OCI-M2 (cell line): Measurements from ENCODE around the gene CTTNBP2.

Experiments used
- DNase-seq: peaks from one replicate; lab custom pipeline; 2025; ENCODE audit not compliant: unreplicated experiment; lab: John Stamatoyannopoulos, UW

CTTNBP2 gene

DNA sequence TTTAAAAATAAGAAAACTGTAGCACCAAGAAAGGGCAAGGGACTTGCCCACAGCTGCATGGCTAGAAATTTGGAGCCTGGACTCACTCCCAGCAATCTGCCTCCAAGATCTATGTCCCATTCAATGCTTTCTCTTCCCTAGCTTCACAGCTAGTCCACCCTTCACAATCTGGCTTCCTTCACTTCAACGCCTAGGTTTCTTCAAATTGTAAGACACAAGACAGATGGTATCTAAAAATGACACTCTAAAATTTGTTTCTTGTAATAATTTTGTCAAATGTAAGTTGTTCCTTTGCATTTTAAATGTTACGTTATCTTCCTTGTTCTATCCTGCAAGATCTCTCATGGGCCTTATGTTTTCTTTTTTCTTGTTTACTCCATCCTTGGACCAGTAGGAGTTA lies 48.6 kb downstream of the CTTNBP2 start:
- DNase-seq, result no peak

DNA sequence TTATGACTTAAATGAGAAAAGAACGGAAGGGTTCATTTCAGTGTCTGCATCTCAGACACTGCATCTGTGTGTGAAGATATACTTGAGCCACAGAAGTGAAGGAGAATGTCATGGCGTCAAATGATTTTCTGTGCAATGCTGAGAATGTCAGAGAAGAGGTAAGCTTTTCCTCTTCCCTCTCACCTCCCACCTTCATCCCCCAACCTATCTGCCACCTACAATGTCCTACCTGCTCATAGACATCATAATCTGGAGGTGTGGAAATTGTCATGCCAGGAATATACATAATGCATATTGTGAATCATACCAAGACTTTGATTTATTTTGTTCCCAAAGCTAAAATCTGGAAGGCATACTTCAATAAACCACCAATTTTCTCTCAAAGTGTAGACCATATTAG lies 53.7 kb downstream of the CTTNBP2 start:
- no peak for DNase-seq

DNA sequence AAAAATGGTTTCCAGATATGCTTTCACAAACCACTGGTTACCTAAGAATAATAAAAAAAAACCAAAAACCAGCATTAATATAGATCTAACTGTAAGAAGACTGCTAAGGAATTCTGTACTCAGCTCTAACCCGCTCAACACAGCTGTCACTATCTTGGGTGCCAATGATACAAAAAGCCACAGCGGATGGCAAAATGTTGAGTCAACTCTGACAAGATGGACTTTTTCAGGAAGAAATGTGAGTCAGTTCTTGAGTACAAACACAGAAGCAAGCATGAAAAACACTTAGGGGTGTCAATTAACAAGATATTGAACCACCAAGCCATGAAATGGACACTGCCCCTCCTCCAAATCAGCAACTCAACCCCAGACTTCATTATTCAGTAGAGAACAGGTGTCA lies 55.0 kb downstream of the CTTNBP2 start:
- DNase-seq, result no peak

DNA sequence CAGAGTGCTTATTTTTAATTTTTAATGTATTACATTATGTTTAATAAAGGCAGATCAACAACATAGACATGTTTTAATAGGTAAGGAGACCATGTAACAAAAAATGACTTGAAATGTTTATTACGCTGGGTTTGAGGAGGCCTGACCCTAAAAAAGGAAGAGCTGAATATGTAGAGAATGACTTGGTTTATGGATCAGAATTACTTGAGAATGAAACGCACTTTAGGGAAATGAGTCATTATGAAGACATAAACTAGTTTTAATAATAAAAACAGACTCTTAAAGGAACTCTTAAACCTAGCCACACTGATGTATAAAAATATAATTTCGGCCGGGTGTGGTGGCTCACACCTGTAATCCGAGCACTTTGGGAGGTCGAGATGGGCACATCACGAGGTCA lies 56.5 kb downstream of the CTTNBP2 start:
- DNase-seq, result no peak

DNA sequence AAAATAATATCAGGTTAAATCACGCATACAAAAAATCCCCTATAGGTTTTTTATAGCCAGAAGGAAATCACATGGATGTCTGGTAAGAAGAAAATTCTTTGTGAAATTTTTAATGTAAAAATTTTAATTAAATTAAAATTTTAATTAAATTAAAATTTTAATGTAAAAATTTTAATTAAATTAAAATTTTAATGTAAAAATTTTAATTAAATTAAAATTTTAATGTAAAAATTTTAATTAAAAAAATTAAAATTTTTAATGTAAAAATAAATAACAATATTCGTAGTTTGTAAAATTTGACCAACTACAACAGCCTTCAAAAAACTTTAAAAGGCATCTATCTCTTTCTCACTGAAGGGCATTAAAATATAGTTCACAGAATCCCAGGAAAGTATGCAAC lies 61.5 kb downstream of the CTTNBP2 start:
- DNase-seq, result no peak

DNA sequence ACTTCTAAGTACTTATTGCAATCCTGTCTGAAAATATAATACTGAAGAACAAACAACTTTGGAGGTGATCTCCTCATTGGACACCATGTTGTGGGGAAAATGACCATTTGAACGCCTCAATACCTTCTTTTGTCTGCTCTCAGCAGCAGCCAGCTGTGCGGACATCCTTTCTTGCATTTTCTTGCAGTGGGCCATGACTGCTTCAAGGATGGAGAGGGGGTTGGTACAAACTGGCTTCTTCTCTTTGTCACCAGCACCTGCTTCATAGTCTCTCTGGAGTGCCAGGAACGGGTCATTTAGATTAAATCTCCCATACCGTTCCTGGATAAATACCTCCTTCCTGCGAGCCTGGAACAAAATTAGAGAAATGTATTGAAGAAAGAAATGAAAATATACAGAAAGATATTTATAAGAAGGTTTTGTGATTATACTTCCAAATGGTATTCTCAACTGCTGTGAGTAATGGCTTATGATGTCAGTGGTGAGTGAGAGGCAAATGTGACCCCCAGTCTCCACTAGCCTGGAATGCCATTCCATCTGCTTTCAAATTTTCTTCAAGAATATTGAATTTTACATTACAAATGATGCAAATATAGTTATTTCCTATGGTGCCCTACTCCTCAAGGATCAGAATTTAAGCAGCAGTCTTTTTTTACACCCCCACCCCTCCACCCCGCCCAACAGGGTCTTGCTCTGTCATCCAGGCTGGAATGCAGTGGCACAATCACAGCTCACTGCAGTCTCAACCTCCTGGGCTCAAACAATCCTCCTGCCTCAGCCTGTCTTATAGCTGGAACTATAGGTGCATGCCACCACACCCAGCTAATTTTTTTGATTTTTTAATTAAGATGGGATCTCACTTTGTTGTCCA lies 62.4 kb downstream of the CTTNBP2 start:
- no peak for DNase-seq

DNA sequence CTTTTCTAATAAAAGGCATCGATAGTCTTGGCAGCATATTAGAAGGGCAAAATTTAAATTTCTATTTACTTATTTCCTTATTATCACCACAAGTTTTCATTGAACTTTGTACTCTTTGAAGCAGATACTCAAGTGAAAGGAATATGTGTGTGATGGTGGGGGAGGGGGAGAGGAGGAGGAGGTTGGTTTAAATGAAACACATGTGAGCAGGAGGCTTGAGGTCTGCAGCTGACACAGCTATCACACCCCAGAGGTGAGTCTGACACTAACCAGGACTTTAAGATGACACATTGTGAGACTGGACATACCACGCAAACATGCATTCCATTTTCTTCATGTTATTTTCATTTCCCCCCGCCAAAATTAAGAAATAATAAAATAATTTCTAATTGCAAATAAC lies 63.3 kb downstream of the CTTNBP2 start:
- no peak for DNase-seq

DNA sequence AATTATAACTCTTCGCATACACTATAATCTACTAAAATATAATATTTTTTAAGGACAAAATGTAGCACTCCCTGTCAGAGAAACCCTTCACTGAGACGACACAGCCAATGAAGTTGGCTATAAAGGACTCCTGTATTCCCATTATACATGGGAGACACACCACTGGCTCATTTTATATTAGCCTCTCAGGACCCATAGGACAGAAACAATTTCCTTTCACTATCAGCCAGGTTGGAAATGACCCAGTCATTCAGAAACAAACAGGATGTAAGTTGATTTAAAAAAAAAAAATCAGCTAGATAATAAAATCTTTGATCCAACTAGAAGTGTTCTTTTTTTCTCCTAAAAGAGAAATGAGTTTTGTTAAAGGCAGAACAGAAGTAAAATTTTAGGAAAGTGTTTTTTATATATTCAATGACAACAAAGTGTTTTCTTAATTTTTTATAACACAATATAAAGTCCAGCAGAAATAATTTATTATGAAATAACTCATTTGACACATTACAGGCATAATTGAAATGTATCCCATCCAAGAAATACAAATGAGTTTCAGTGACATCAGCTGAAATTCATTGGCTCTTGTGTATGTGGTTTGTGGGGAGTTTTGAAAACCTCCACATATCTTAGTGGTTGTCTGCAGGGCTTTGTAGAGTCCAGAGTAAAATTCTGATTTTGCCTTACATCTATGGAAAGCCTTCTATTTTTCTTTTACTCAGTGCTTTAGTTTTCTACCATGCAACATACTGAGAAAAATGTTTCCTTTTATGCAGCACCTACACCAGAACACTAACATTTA lies 64.1 kb downstream of the CTTNBP2 start:
- no peak for DNase-seq

DNA sequence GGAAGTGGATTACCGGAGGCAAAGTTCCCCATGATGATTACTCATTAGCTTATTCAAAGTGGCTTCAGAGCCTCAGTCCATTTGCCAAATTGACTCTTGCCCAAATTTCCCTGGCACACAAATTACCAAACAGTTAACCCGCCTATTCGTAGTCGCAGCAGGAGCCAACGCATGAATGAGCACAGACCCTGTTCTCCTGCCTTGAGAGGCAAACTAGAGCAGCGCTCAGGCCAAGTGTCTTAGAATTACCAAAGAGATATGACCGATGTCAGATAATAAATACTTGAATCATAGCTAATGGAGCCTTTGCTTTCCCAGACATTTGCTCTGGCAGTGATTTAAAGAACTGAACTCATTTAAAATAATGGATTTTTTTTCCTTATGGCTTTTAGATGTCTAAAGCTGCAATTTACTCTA lies 64.9 kb downstream of the CTTNBP2 start:
- DNase-seq, result no peak

DNA sequence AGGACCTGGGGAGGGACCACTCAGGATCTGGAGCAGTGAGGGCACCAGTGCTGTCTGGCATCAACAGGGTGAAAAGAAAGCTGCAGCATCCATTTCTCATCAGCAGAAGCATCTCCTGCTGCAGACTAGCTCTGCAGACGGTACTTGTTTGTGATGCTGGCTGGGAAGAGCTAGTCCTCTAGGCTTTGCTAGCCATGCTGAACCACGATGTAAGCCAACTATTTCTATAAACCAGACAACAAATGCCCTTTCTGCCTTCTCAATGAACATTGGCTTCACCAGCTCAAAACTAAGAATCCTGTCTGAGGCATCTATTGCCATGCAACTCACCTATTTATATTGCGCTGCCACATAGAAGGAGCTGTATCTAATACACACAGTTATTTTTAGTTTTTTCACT lies 65.6 kb downstream of the CTTNBP2 start:
- no peak for DNase-seq

DNA sequence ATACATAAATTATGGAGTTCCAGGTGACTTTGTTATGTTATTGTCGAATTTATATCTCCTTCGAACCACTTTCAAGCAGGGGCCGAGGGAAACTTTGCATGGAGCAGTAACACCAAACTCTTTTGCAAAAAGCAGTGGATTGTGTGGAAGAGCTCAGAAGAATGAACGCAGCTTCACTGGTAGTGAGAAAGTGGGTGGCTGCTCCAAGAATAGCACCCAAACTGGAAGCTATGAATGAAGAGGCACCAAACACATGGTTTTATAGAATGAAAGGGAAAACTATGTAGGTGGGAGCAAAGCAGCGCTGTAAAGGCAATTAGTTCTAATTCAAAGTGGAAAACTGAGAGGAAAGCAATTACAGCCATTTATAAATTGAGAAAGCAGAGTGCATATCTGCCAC lies 67.2 kb downstream of the CTTNBP2 start:
- no peak for DNase-seq

DNA sequence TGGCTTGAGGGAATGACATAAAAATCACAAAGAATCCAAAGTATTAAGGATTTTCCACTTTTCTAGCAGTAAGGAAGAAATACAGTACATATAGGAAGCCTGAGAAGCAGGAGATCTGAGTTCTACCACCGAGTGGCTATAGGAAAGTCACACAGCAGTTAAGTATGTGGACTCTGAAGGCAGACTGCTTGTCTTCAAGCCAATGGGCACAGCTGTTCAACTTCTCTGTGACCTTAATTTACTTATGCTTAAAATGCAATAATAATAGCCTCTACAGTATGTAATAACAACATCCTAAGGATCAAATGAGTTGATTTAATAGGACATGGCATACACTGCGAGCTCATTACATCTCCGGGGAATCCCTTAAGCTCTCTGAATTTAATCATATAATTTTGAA lies 68.0 kb downstream of the CTTNBP2 start:
- no peak for DNase-seq

DNA sequence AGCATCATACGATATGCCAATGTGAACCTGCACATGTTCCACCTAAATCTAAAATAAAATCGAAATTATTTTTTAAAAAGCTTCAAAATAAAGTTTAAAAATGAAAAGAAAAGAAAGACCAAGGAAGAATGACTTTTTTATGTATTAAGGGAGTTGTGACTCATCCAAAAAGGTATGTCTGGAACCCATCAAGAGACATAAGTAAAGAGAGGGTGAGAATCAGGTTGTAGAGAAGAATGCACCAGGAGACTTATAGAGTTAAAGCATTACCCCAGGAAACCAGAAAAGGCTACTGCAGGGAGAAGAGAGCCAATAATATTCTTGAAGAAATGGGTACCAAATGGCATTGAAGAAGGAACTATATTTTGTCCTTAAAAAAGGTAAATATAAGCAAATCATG lies 69.8 kb downstream of the CTTNBP2 start:
- DNase-seq, result no peak

DNA sequence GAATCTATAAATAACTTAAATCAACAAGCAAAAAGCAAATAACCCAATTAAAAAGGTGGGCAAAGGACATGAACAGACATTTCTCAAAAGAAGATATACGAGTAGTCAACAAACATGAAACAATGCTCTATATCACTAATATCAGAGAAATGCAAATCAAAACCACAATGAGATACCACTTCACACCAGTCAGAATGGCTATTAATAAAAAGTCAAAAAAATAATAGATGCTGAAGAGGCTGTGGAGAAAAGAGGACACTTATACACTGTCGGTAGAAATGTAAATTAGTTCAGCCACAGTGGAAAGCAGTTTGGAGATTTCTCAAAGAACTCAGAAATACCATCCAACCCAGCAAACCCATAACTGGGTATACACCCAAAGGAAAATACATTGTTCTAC lies 70.6 kb downstream of the CTTNBP2 start:
- DNase-seq, result no peak

DNA sequence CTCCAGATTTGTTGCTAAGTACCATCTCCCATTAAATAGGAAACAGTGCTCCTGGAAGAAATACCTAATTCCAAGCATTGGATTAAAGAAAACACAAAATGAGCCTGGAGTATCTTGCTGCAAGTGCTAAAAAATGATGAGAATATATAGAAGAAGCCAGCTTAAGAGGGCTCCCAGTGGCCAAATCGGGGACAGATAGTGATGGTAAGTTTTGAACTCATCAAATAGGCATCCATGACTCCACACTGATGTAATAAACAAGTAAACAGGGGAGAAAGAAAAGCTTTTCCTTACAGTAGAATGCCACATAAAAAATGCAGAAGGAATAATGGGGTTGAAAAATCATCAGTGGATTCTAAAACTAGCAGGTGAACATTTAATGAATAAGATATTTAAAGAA lies 72.4 kb downstream of the CTTNBP2 start:
- no peak for DNase-seq

DNA sequence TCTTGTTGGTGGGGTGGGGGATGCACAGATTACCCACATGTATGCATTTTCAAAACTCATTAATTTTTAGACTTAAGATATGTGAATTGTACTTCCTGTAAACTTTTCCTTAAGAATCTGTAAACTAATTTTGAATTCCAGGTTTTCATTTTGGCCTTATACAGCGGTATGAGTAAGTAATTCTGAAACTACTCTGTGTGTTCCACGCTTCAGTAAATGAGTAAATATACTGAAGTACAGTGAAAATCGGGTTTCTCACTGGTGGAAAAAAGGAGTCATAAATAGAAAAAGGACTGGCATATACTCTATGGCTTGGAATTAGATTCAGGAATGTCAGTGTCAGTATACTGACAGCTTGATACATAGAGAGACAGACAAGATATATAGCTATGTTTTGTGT lies 72.8 kb downstream of the CTTNBP2 start:
- DNase-seq, result no peak

DNA sequence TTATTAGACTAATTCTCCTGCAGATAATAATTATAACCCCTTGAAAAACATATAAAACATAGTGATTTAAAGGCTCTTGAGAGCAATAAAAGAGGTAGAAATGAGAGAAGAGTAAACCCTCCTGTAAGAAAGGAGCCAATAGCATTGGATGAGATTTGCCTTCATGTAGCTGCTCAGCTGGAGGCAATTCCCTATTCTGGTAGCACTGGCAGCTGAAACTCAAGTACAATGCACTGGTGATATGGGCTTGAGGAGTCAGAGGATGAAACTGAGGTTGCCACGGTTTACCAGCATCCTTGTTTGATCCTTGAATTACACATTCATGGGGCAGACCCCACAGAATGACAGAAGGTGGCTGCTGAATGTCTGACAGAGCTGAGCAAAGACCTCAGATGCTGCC lies 76.4 kb downstream of the CTTNBP2 start:
- DNase-seq, result no peak

DNA sequence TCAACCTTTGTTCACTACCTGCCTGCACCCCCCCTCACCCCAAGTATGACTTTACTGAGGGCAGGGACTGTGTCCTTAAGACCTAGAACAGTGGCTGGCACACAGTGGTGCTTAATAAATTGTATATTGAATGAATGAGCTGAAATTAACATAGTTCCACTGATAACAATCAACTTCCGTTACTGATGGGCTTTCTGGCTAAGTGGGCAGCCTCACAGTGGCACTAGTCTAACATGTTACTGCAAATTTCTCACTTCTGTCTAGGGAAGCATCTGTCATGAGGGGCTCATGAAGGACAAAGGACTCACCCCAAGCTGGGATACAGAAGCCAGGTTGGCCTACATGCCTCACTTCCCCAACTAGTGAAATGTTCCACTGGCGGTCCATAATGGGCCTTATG lies 79.3 kb downstream of the CTTNBP2 start:
- no peak for DNase-seq

DNA sequence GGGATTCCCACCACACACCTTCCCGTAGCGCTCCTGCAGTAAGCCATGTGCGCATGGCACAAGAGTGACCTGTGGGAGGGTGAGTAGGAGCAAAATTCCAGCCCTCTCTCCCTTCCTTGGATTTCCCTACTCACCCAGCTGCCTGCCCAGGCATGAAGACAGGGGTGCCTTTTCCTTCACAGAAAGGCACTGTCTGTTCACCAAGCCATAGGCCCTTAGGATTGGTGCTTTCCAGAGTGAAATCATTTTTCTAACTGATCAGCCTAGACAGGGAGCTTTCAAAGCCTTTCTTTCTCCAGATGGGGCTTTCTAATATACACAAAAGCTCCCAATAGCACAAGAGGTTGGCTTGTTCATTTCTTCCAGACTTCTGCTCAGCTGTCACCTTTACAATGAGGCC lies 79.7 kb downstream of the CTTNBP2 start:
- no peak for DNase-seq

DNA sequence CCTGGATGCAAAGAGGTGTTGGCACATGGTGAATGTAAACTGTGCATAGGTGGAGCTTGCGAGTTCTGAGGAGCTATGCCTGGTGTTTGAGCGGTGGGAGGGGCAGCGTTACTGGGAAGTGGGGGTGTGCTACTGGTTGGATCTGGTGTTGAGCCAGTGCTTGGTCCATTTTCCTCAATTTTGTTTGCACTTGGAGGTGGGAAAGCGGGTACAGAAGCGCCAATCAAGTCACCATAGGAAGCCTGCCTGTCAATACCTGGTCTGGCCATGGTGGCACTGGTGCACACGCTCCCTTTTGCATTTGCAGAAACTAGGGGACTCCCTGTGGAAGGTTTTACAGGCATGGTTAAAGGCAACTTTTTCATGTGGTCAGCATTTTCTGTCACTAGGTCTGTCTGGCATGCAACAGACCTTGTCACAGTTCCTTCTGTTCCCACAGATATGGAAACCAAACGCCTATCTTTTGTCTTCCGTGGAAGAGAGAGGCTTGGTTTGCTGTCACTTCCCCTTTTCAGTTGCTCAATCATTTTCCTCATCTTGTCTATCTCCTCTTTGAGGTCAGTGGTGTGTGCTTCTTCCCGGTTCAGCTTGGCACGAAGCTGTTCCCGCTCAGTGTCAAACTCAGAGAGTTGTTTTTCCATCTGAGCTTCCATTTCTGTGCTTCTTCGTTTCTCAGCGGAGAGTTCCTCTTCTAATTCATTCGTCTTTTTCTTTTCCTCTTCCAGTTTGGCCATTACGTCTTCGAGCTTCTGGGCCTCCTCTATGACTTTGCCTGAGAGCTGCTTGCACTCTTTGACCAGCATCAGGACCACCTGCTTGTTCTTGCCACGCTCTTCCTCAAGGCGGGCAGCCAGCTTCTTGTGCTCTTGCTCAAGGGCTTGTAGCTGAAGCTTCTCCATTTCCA lies 81.1 kb downstream of the CTTNBP2 start:
- peak; percentile 94 for DNase-seq

DNA sequence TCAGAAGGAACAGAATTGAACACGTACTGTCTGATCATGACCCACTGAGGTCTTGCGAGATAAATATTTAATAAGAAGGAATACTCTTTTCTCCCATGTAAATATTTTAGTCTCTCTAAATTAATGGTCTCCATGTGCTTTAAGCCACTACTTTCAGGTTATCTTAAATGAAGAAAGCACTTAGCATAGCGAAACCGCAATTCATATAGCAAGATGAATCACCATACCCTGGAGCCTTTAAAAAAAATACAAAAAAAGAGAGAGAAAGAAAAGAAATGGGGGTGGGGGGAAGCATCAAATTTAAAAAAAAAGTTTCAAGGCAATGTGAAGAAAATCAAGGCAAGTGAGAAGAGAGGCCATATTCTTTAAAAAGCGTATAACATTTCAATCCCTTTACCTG lies 82.5 kb downstream of the CTTNBP2 start:
- no peak for DNase-seq
